Thyroid gland (tissue), 4 donors: Measurements from ENCODE around the gene ZCCHC17. TPM values are rescaled to one million over a fixed set of nuclear protein-coding genes. Genes with fewer than 3 reads are reported as not detected.
"Not testable (repeated sequence)": the region's sequence is repeated elsewhere in the genome, so short reads cannot be mapped to it uniquely, and the experiment has no call there.

Source experiments
- DNase-seq, 2 donors: peaks; one replicate each; pipeline ENCODE4 v3.0.0-alpha.2; 2019
- H3K27ac ChIP-seq, 3 donors: fragments of 200-600 bp; sonication (generic); 1 replicate in 2 of 3; 2 replicates in 1 of 3; pipeline ENCODE4 v1.5.1; 2016 to 2019; ENCODE audit warnings: mild to moderate bottlenecking in 1 of 3, moderate library complexity in 1 of 3
- H3K27me3 ChIP-seq: fragments of 200-600 bp; sonication (generic); one replicate; pipeline ENCODE4 v1.5.1; 2019
- H3K36me3 ChIP-seq, 2 donors: fragments of 200-600 bp; sonication (generic); one replicate each; pipeline ENCODE4 v1.5.1; 2016 to 2019
- H3K4me1 ChIP-seq, 2 donors: fragments of 200-600 bp; sonication (generic); one replicate each; pipeline ENCODE4 v1.5.1; 2017 to 2019
- H3K4me3 ChIP-seq, 3 donors: fragments of 200-600 bp; sonication (generic); replicated peaks in 1 of 3; 1 replicate in 2 of 3; 2 replicates in 1 of 3; pipeline ENCODE4 v1.5.1; 2016; ENCODE audit warnings: mild to moderate bottlenecking in 1 of 3
- H3K9me3 ChIP-seq: fragments of 200-600 bp; sonication (generic); one replicate; pipeline ENCODE4 v1.5.1; 2017
- CTCF ChIP-seq, 6 experiments: fragments of 200-600 bp in 3 of 6; fragments of 450-650 bp in 3 of 6; sonication (generic) in 3 of 6; IDR thresholded peaks; one replicate each; pipeline ENCODE4 v1.5.1; 2016 to 2019; ENCODE audit warnings: antibody characterized with exemption in 6 of 6, mild to moderate bottlenecking in 2 of 6, inconsistent platforms in 1 of 6, moderate library complexity in 1 of 6
- POLR2A ChIP-seq, 2 donors: fragments of 450-650 bp; IDR thresholded peaks; one replicate each; pipeline ENCODE4 v1.6.1; 2017; ENCODE audit warnings: antibody characterized with exemption in 2 of 2, mild to moderate bottlenecking in 2 of 2, moderate library complexity in 1 of 2
- WGBS, 2 donors: methylation state at CpG; one replicate each; pipeline ENCODE4 v1.1.5; 2017; 5-methylcytosine and 5-hydroxymethylcytosine counted together
- intact Hi-C: fragments of 100-400 bp; cut with DNase I; formaldehyde crosslinking; loops from one replicate; pipeline ENCODE4 v1.15.1; 2023
- total RNA-seq, 4 donors: library from RNA; depleted of rRNA; stranded (reverse); fragments of >200 nt; gene quantifications; one replicate each; pipeline ENCODE4 v1.2.3, GENCODE V29; 2016

ZCCHC17 gene
- total RNA-seq, 4 donors from 2014 or later, result 20.0 to 29.8 (median 23.9) TPM

GRCh38 chr1:31381394-31382294, 84.8 kb downstream of the ZCCHC17 start:
- Histone ChIP-seq H3K4me1 (peaks cover 0 to 6% of the 10 kb centered on the region in 2 donors), H3K27me3 (no peaks in the 10 kb centered on the region), H3K4me3 (no peak overlapping the region), H3K36me3 (no peaks in the 10 kb centered on the region), H3K9me3 (no peaks in the 10 kb centered on the region), H3K27ac (no peak overlapping the region)
- WGBS, 2 donors, result 85 to 92% methylated on average over 5 to 6 of the region's 6 CpGs
- intact Hi-C loops, result no loop called here
- TF ChIP-seq POLR2A (IDR thresholded peaks at IDR 0.05), result no peak
- TF ChIP-seq CTCF (IDR thresholded peaks at IDR 0.05), result no peak
- no peak for DNase-seq

- H3K4me1 ChIP-seq, result peaks cover 0 to 6% of the 10 kb centered on the region in 2 donors
- no peaks in the 10 kb centered on the region for H3K36me3 ChIP-seq
- H3K27me3 ChIP-seq, result no peaks in the 10 kb centered on the region
- intact Hi-C loops, result no loop called here
- no peaks in the 10 kb centered on the region for H3K9me3 ChIP-seq
- TF ChIP-seq POLR2A (IDR thresholded peaks at IDR 0.05) (no peak), CTCF (IDR thresholded peaks at IDR 0.05) (no peak)
- no peak overlapping the region for H3K27ac ChIP-seq
- H3K4me3 ChIP-seq, result no peak overlapping the region
- DNase-seq, result no peak
- 88 to 92% methylated on average over 3 of the region's 3 CpGs for WGBS, 2 donors
Observed at GRCh38 chr1:31382379-31382989, 85.7 kb downstream of the ZCCHC17 start.

GRCh38 chr1:31383967-31384366, 87.1 kb downstream of the ZCCHC17 start:
- H3K36me3 ChIP-seq, result no peaks in the 10 kb centered on the region
- TF ChIP-seq CTCF (IDR thresholded peaks at IDR 0.05), result no peak
- no peak for TF ChIP-seq POLR2A (IDR thresholded peaks at IDR 0.05)
- H3K27me3 ChIP-seq, result no peaks in the 10 kb centered on the region
- 92 to 96% methylated on average over 1 of the region's 1 CpG for WGBS, 2 donors
- no peaks in the 10 kb centered on the region for H3K9me3 ChIP-seq
- DNase-seq, result no peak
- H3K27ac ChIP-seq, result no peak overlapping the region
- no peak overlapping the region for H3K4me3 ChIP-seq
- peaks cover 0 to 6% of the 10 kb centered on the region in 2 donors for H3K4me1 ChIP-seq
- intact Hi-C loops, result no loop called here

GRCh38 chr1:31386576-31387243, 89.9 kb downstream of the ZCCHC17 start:
- H3K27ac ChIP-seq, H3K36me3 ChIP-seq, intact Hi-C loops, H3K4me3 ChIP-seq, DNase-seq, H3K9me3 ChIP-seq, H3K4me1 ChIP-seq, H3K27me3 ChIP-seq: not testable (repeated sequence)
- WGBS, 2 donors, result 63 to 79% methylated on average over 8 of the region's 8 CpGs

GRCh38 chr1:31387612-31388011, 90.8 kb downstream of the ZCCHC17 start:
- TF ChIP-seq CTCF (IDR thresholded peaks at IDR 0.05) (no peak), POLR2A (IDR thresholded peaks at IDR 0.05) (no peak)

More at GRCh38 chr1:31387612-31388011, 90.8 kb downstream of the ZCCHC17 start:
- no peaks in the 10 kb centered on the region for H3K4me1 ChIP-seq
- 74 to 76% methylated on average over 10 of the region's 10 CpGs for WGBS, 2 donors
- intact Hi-C loops, result no loop called here
- H3K27me3 ChIP-seq, result no peaks in the 10 kb centered on the region
- no peak overlapping the region for H3K4me3 ChIP-seq
- no peaks in the 10 kb centered on the region for H3K9me3 ChIP-seq
- no peak for DNase-seq
- H3K27ac ChIP-seq, result no peak overlapping the region
- no peaks in the 10 kb centered on the region for H3K36me3 ChIP-seq
